B cell (primary cell): ENCODE results near the gene HAP1. TPM values are rescaled to one million over a fixed set of nuclear protein-coding genes. Genes with fewer than 3 reads are reported as not detected.

ENCODE experiments used
- ATAC-seq: fragments of 200-7000 bp; cut with Tn5 transposase; one replicate; pipeline ENCODE4 v1.10.0; 2021; ENCODE audit warnings: low read depth, mild to moderate bottlenecking, moderate number of reproducible peaks, moderate library complexity
- CTCF ChIA-PET: fragments of 350-600 bp; sonication (Branson Sonifier 250); formaldehyde crosslinking; loops from one replicate; lab custom pipeline; 2021; ENCODE audit warnings: antibody characterized with exemption, inconsistent platforms; lab: Charles Lee
- POLR2A ChIA-PET: fragments of 350-600 bp; sonication (Branson Sonifier 250); formaldehyde crosslinking; loops from one replicate; lab custom pipeline; 2021; ENCODE audit warnings: antibody characterized with exemption; lab: Charles Lee
- DNase-seq: peaks from one replicate; pipeline ENCODE4 v3.0.0; 2013
- H2AFZ ChIP-seq: 2 replicates; pipeline ENCODE4 v1.6.1; 2012; ENCODE audit warnings: mild to moderate bottlenecking, low read depth, low read length; ENCODE audit not compliant: insufficient read depth, poor library complexity, severe bottlenecking
- H3K27ac ChIP-seq, 2 donors: 1 replicate in 1 of 2; 2 replicates in 1 of 2; pipeline ENCODE4 v1.5.1; 2012 to 2013; ENCODE audit warnings: low read length in 2 of 2, mild to moderate bottlenecking in 2 of 2, moderate library complexity in 1 of 2
- H3K27me3 ChIP-seq, 4 experiments: fragments of 200-600 bp in 1 of 4; sonication (generic) in 1 of 4; replicated peaks in 1 of 4; 1 replicate in 2 of 4; 2 replicates in 2 of 4; pipeline versions ENCODE4 v1.6.1 to v1.7.0; 2013 to 2016; ENCODE audit warnings: low read length in 3 of 4, mild to moderate bottlenecking in 2 of 4, mixed read lengths in 1 of 4, moderate library complexity in 1 of 4; ENCODE audit not compliant: insufficient read depth in 4 of 4, control insufficient read depth in 3 of 4; ENCODE audit errors: control extremely low read depth in 1 of 4
- H3K36me3 ChIP-seq, 2 experiments: replicated peaks in 1 of 2; 1 replicate in 1 of 2; 2 replicates in 1 of 2; pipeline versions ENCODE4 v1.6.1 to v1.7.1; 2013; ENCODE audit warnings: low read length in 1 of 2; ENCODE audit not compliant: insufficient read depth in 2 of 2, control insufficient read depth in 1 of 2; ENCODE audit errors: control extremely low read depth in 1 of 2, extremely low read depth in 1 of 2
- H3K4me1 ChIP-seq, 2 donors: fragments of 200-600 bp in 1 of 2; sonication (generic) in 1 of 2; 1 replicate in 1 of 2; 2 replicates in 1 of 2; pipeline versions ENCODE4 v1.5.1 to v1.6.1; 2013 to 2017; ENCODE audit warnings: low read length in 2 of 2; ENCODE audit not compliant: control insufficient read depth in 2 of 2, insufficient read depth in 2 of 2
- H3K4me2 ChIP-seq: replicated peaks from 2 replicates; pipeline ENCODE3; 2012; ENCODE audit warnings: mild to moderate bottlenecking, low read depth, low read length; ENCODE audit not compliant: poor library complexity, severe bottlenecking
- H3K4me3 ChIP-seq, 5 experiments: fragments of 200-600 bp in 1 of 5; sonication (generic) in 1 of 5; 1 replicate in 3 of 5; 2 replicates in 2 of 5; pipeline versions ENCODE4 v1.5.1 to v1.7.0; 2011 to 2016; ENCODE audit warnings: low read length in 4 of 5, mild to moderate bottlenecking in 4 of 5, low read depth in 2 of 5, control low read depth in 1 of 5, moderate library complexity in 1 of 5; ENCODE audit not compliant: insufficient read depth in 1 of 5; ENCODE audit errors: control extremely low read depth in 1 of 5, extremely low read depth in 1 of 5
- H3K79me2 ChIP-seq: fragments of 200-600 bp; sonication (generic); one replicate; pipeline ENCODE4 v1.6.0; 2016; ENCODE audit warnings: low read length; ENCODE audit not compliant: control insufficient read depth, insufficient read depth
- H3K9ac ChIP-seq: fragments of 200-600 bp; sonication (generic); 2 replicates; pipeline ENCODE4 v1.6.1; 2017; ENCODE audit warnings: mild to moderate bottlenecking, low read length, moderate library complexity
- H3K9me3 ChIP-seq, 3 donors: one replicate each; pipeline versions ENCODE4 v1.6.1 to v1.7.1; 2013; ENCODE audit warnings: low read length in 2 of 3; ENCODE audit not compliant: control insufficient read depth in 2 of 3, insufficient read depth in 1 of 3; ENCODE audit errors: control extremely low read depth in 1 of 3
- H4K20me1 ChIP-seq: 2 replicates; pipeline ENCODE4 v1.6.0; 2012; ENCODE audit warnings: mild to moderate bottlenecking, low read length; ENCODE audit not compliant: insufficient read depth, control insufficient read depth, poor library complexity, severe bottlenecking
- H3K27ac Mint-ChIP-seq: one replicate; pipeline ENCODE4 v1.8.0; 2021; ENCODE audit warnings: mixed read lengths
- H3K27me3 Mint-ChIP-seq: one replicate; pipeline ENCODE4 v1.8.0; 2021; ENCODE audit warnings: mixed read lengths
- H3K4me1 Mint-ChIP-seq: one replicate; pipeline ENCODE4 v1.8.0; 2021; ENCODE audit warnings: mixed read lengths
- H3K4me3 Mint-ChIP-seq: one replicate; pipeline ENCODE4 v1.8.0; 2021; ENCODE audit warnings: mixed read lengths
- H3K9me3 Mint-ChIP-seq: one replicate; pipeline ENCODE4 v1.8.0; 2022; ENCODE audit warnings: mixed read lengths; ENCODE audit not compliant: insufficient read depth
- EZH2 ChIP-seq: IDR thresholded peaks from 2 replicates; pipeline ENCODE4 v1.6.1; 2012; ENCODE audit warnings: borderline replicate concordance, low read depth, mild to moderate bottlenecking, moderate library complexity, low read length; ENCODE audit not compliant: insufficient read depth, poor library complexity, severe bottlenecking
- WGBS: methylation state at CpG from one replicate; pipeline ENCODE4 v1.1.5; 2013; ENCODE audit warnings: missing lambda C conversion rate; ENCODE audit not compliant: insufficient coverage; 5-methylcytosine and 5-hydroxymethylcytosine counted together
- intact Hi-C: fragments of 100-400 bp; cut with micrococcal nuclease; formaldehyde crosslinking; loops from one replicate; pipeline ENCODE4 v1.10.0; 2022
- polyA plus RNA-seq: library from polyadenylated mRNA; depleted of rRNA; stranded (reverse); fragments of >200 nt; gene quantifications from 2 replicates; pipeline ENCODE4 v1.2.3, GENCODE V29; 2012
- total RNA-seq, 2 donors: library from RNA; stranded (reverse); fragments of 120-200 nt in 1 of 2; gene quantifications; 1 replicate in 1 of 2; 2 replicates in 1 of 2; pipeline versions ENCODE4 v1.2.3 to v1.2.4, GENCODE V29; 2013 to 2022
- TF ChIP-seq, protein P1 (sequence below): fragments of 200-600 bp; IDR thresholded peaks from one replicate; pipeline ENCODE4 v1.8.0; 2022; ENCODE audit warnings: antibody characterized with exemption, mild to moderate bottlenecking

Gene HAP1
- total and polyA plus RNA-seq, 2 donors (not counting 1 experiment from before 2014, with no cell fraction given) = 0.03 to 0.37 TPM

- ChIA-PET CTCF (interaction anchor here (1.0 kb wide), 1 partner anchor 22 kb away, joined by 3 read pairs; no protein-coding TSS in a partner anchor), POLR2A (no interaction called here)
- Histone ChIP-seq H3K79me2 (no peaks in the 10 kb centered on the region), H3K9me3 (no peaks in the 10 kb centered on the region), H3K4me2 (no peak overlapping the region), H2AFZ (no peak overlapping the region), H3K27ac (no peak overlapping the region), H3K4me1 (peaks cover 4 to 16% of the 10 kb centered on the region in 2 donors), H3K4me3 (no peak overlapping the region), H4K20me1 (no peaks in the 10 kb centered on the region), H3K27me3 (no peaks in the 10 kb centered on the region), H3K36me3 (peaks cover 0 to 71% of the 10 kb centered on the region in 2 experiments), H3K9ac (no peak overlapping the region)
- H3K4me3 Mint-ChIP-seq = no peak overlapping the region
- peaks cover 18% of the 10 kb centered on the region for H3K4me1 Mint-ChIP-seq
- no peak overlapping the region for H3K27ac Mint-ChIP-seq
- no peak for DNase-seq
- H3K27me3 Mint-ChIP-seq = no peaks in the 10 kb centered on the region
- TF ChIP-seq EZH2 = no peak
- TF ChIP-seq, protein P1, sequence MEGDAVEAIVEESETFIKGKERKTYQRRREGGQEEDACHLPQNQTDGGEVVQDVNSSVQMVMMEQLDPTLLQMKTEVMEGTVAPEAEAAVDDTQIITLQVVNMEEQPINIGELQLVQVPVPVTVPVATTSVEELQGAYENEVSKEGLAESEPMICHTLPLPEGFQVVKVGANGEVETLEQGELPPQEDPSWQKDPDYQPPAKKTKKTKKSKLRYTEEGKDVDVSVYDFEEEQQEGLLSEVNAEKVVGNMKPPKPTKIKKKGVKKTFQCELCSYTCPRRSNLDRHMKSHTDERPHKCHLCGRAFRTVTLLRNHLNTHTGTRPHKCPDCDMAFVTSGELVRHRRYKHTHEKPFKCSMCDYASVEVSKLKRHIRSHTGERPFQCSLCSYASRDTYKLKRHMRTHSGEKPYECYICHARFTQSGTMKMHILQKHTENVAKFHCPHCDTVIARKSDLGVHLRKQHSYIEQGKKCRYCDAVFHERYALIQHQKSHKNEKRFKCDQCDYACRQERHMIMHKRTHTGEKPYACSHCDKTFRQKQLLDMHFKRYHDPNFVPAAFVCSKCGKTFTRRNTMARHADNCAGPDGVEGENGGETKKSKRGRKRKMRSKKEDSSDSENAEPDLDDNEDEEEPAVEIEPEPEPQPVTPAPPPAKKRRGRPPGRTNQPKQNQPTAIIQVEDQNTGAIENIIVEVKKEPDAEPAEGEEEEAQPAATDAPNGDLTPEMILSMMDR = no peak
- ATAC-seq = no peak
- WGBS = 97% methylated on average over 14 of the region's 16 CpGs
- no peaks in the 10 kb centered on the region for H3K9me3 Mint-ChIP-seq
- intact Hi-C loops = no loop called here
These were observed 28.4 kb upstream of the HAP1 start for GRCh38 chr17:41762841-41763240.

- intact Hi-C loops = no loop called here
- Histone ChIP-seq H3K4me2 (no peak overlapping the region), H3K27ac (no peak overlapping the region), H4K20me1 (no peaks in the 10 kb centered on the region), H3K27me3 (no peaks in the 10 kb centered on the region), H3K4me3 (no peak overlapping the region), H3K9me3 (no peaks in the 10 kb centered on the region), H3K4me1 (peaks cover 4 to 16% of the 10 kb centered on the region in 2 donors), H3K9ac (no peak overlapping the region), H3K36me3 (peaks cover 0 to 71% of the 10 kb centered on the region in 2 experiments), H3K79me2 (no peaks in the 10 kb centered on the region), H2AFZ (no peak overlapping the region)
- Mint-ChIP-seq H3K9me3 (no peaks in the 10 kb centered on the region), H3K4me3 (no peak overlapping the region), H3K4me1 (peaks cover 18% of the 10 kb centered on the region), H3K27ac (no peak overlapping the region), H3K27me3 (no peaks in the 10 kb centered on the region)
- TF ChIP-seq, protein P1 = no peak
- no peak for TF ChIP-seq EZH2
- CTCF ChIA-PET = interaction anchor here (1.0 kb wide), 1 partner anchor 23 kb away, joined by 3 read pairs; no protein-coding TSS in a partner anchor
- no peak for ATAC-seq
- WGBS = 94% methylated on average over 2 of the region's 6 CpGs
- POLR2A ChIA-PET = no interaction called here
- DNase-seq = no peak
These were observed 27.9 kb upstream of the HAP1 start for GRCh38 chr17:41762391-41762790.
